Upper lobe of right lung (tissue), 1 donor: ENCODE measurements around the gene SHC4. TPM values are rescaled to one million over a fixed set of nuclear protein-coding genes. Genes with fewer than 3 reads are reported as not detected.

Source experiments
- ATAC-seq: fragments of 200-7000 bp; cut with Tn5 transposase; one replicate; pipeline ENCODE4 v1.9.1; 2020; ENCODE audit warnings: mild to moderate bottlenecking, moderate library complexity
- DNase-seq: peaks from one replicate; pipeline ENCODE4 v3.0.0-alpha.2; 2020
- H3K27ac ChIP-seq: fragments of 200-600 bp; one replicate; pipeline ENCODE4 v1.8.0; 2022
- H3K27me3 ChIP-seq: fragments of 200-600 bp; one replicate; pipeline ENCODE4 v1.8.0; 2022; ENCODE audit warnings: mild to moderate bottlenecking
- H3K36me3 ChIP-seq: fragments of 200-600 bp; one replicate; pipeline ENCODE4 v1.8.0; 2022
- H3K4me1 ChIP-seq: fragments of 200-600 bp; one replicate; pipeline ENCODE4 v1.8.0; 2022
- H3K4me3 ChIP-seq: fragments of 200-600 bp; one replicate; pipeline ENCODE4 v1.8.0; 2022; ENCODE audit warnings: mild to moderate bottlenecking
- H3K9me3 ChIP-seq: fragments of 200-600 bp; one replicate; pipeline ENCODE4 v1.8.0; 2022
- CTCF ChIP-seq: fragments of 200-600 bp; IDR thresholded peaks from one replicate; pipeline ENCODE4 v1.8.0; 2022; ENCODE audit warnings: antibody characterized with exemption
- intact Hi-C: fragments of 100-400 bp; cut with DNase I; formaldehyde crosslinking; loops from one replicate; pipeline ENCODE4 v1.11.0; 2022
- total RNA-seq: library from RNA; stranded (reverse); fragmentation: NEBNext Ultra II Directional; extraction: Animal tissue kit (Norgen Biotek cat#: 25700); gene quantifications from one replicate; pipeline ENCODE4 v1.2.1, GENCODE V29; 2021
- donor health status: DM: no; HTN: yes; CAD: no; lungs with severe emphysema.

Gene SHC4
- total RNA-seq, 1 donor from 2014 or later, result 0.32 TPM

GRCh38 chr15:48905216-48905615 lies 58.5 kb downstream of the SHC4 start:
- Histone ChIP-seq H3K9me3 (no peaks in the 10 kb centered on the region), H3K36me3 (no peaks in the 10 kb centered on the region), H3K4me3 (no peak overlapping the region), H3K27ac (no peak overlapping the region), H3K4me1 (no peaks in the 10 kb centered on the region), H3K27me3 (no peaks in the 10 kb centered on the region)
- DNase-seq (no peak), ATAC-seq (no peak)
- intact Hi-C loops, result no loop called here
- TF ChIP-seq CTCF, result no peak

GRCh38 chr15:48904758-48905157 lies 59.0 kb downstream of the SHC4 start:
- H3K9me3 ChIP-seq, result no peaks in the 10 kb centered on the region
- H3K27me3 ChIP-seq, result no peaks in the 10 kb centered on the region
- DNase-seq (no peak), ATAC-seq (no peak)
- intact Hi-C loops, result no loop called here
- TF ChIP-seq CTCF, result no peak
- H3K4me3 ChIP-seq, result no peak overlapping the region
- H3K27ac ChIP-seq, result no peak overlapping the region
- no peaks in the 10 kb centered on the region for H3K36me3 ChIP-seq
- no peaks in the 10 kb centered on the region for H3K4me1 ChIP-seq

GRCh38 chr15:48899793-48900192 lies 63.9 kb downstream of the SHC4 start:
- DNase-seq (no peak), ATAC-seq (no peak)
- Histone ChIP-seq H3K4me1 (peaks cover 5% of the 10 kb centered on the region), H3K36me3 (no peaks in the 10 kb centered on the region), H3K9me3 (no peaks in the 10 kb centered on the region), H3K27me3 (no peaks in the 10 kb centered on the region), H3K4me3 (no peak overlapping the region), H3K27ac (no peak overlapping the region)
- intact Hi-C loops, result no loop called here
- TF ChIP-seq CTCF, result no peak

- Histone ChIP-seq H3K9me3 (no peaks in the 10 kb centered on the region), H3K27ac (no peak overlapping the region), H3K4me1 (peaks cover 5% of the 10 kb centered on the region), H3K36me3 (no peaks in the 10 kb centered on the region), H3K4me3 (no peak overlapping the region), H3K27me3 (no peaks in the 10 kb centered on the region)
- DNase-seq (no peak), ATAC-seq (no peak)
- TF ChIP-seq CTCF, result no peak
- intact Hi-C loops, result no loop called here
Measured at GRCh38 chr15:48898446-48898845, 65.3 kb downstream of the SHC4 start.

- no peak for TF ChIP-seq CTCF
- H3K4me3 ChIP-seq, result no peak overlapping the region
- H3K4me1 ChIP-seq, result peaks cover 5% of the 10 kb centered on the region
- H3K9me3 ChIP-seq, result no peaks in the 10 kb centered on the region
- no peak overlapping the region for H3K27ac ChIP-seq
- intact Hi-C loops, result no loop called here
- no peaks in the 10 kb centered on the region for H3K27me3 ChIP-seq
- H3K36me3 ChIP-seq, result no peaks in the 10 kb centered on the region
- ATAC-seq, result no peak
- DNase-seq, result no peak
Measured at GRCh38 chr15:48898032-48898431, 65.7 kb downstream of the SHC4 start.
